ENCODE data around the gene PLXNA4. TPM values are rescaled to one million over a fixed set of nuclear protein-coding genes. Genes with fewer than 3 reads are reported as not detected.
"Not testable (repeated sequence)": the region's sequence is repeated elsewhere in the genome, so short reads cannot be mapped to it uniquely, and the experiment has no call there.

PLXNA4 gene
- total RNA-seq, 1 experiment from 2014 or later = 0.11 TPM

GRCh38 chr7:132179681-132180080, 396.6 kb downstream of the PLXNA4 start:
- Histone ChIP-seq H3K4me3 (ENCODE audit: low read depth, low read length, poor library complexity, severe bottlenecking) (no peak overlapping the region), H3K27ac (ENCODE audit: low read depth, low read length, poor library complexity, severe bottlenecking) (no peak overlapping the region), H3K4me1 (ENCODE audit: insufficient read depth, low read length, poor library complexity, severe bottlenecking) (no peaks in the 10 kb centered on the region), H3K27me3 (replicated peaks; ENCODE audit: insufficient read depth, low read depth, low read length, poor library complexity) (no peaks in the 10 kb centered on the region), H3K36me3 (ENCODE audit: insufficient read depth, low read length, poor library complexity, severe bottlenecking) (no peaks in the 10 kb centered on the region), H3K9me3 (ENCODE audit: low read depth, low read length, poor library complexity, severe bottlenecking) (no peaks in the 10 kb centered on the region)
- no peak for DNase-seq (ENCODE audit: low spot score)
- BruUV-seq (replicated peaks) = no TSS peak
- TF ChIP-seq, protein P1, sequence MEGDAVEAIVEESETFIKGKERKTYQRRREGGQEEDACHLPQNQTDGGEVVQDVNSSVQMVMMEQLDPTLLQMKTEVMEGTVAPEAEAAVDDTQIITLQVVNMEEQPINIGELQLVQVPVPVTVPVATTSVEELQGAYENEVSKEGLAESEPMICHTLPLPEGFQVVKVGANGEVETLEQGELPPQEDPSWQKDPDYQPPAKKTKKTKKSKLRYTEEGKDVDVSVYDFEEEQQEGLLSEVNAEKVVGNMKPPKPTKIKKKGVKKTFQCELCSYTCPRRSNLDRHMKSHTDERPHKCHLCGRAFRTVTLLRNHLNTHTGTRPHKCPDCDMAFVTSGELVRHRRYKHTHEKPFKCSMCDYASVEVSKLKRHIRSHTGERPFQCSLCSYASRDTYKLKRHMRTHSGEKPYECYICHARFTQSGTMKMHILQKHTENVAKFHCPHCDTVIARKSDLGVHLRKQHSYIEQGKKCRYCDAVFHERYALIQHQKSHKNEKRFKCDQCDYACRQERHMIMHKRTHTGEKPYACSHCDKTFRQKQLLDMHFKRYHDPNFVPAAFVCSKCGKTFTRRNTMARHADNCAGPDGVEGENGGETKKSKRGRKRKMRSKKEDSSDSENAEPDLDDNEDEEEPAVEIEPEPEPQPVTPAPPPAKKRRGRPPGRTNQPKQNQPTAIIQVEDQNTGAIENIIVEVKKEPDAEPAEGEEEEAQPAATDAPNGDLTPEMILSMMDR (conservative IDR thresholded peaks at IDR 0.05; ENCODE audit: low read depth, low read length) = no peak
- TF ChIP-seq EZH2 (IDR thresholded peaks at IDR 0.05; ENCODE audit: borderline replicate concordance, low read depth, low read length, poor library complexity, severe bottlenecking) = no peak
- intact Hi-C loops (cut with micrococcal nuclease; ENCODE audit: unreplicated experiment) = no loop called here
- ChIA-PET POLR2A (ENCODE audit: low non-redundant PET) (no interaction called here), CTCF (no interaction called here)

DNA sequence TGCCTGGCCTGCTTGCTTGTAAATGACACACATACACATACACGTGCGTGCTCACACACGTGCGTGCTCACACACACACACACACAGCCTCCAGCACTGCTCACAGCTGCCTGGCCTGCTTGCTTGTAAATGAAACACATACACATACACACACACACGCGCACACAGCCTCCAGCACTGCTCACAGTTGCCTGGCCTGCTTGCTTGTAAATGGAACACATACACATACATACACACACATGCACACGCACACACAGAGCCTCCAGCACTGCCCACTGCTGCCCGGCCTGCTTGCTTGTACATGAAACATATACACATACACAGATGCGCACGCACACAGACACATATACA, 397.2 kb downstream of the PLXNA4 start:
- intact Hi-C loops (cut with micrococcal nuclease; ENCODE audit: unreplicated experiment) = no loop called here
- POLR2A ChIA-PET (ENCODE audit: low non-redundant PET) = no interaction called here
- no TSS peak for BruUV-seq (replicated peaks)

GRCh38 chr7:132178402-132179079, 397.7 kb downstream of the PLXNA4 start:
- POLR2A ChIA-PET (ENCODE audit: low non-redundant PET); H3K36me3 ChIP-seq (ENCODE audit: insufficient read depth, low read length, poor library complexity, severe bottlenecking); BruUV-seq (replicated peaks); H3K27ac ChIP-seq (ENCODE audit: low read depth, low read length, poor library complexity, severe bottlenecking); H3K4me1 ChIP-seq (ENCODE audit: insufficient read depth, low read length, poor library complexity, severe bottlenecking); H3K9me3 ChIP-seq (ENCODE audit: low read depth, low read length, poor library complexity, severe bottlenecking); CTCF ChIA-PET; DNase-seq (ENCODE audit: low spot score); H3K4me3 ChIP-seq (ENCODE audit: low read depth, low read length, poor library complexity, severe bottlenecking); intact Hi-C loops (cut with micrococcal nuclease; ENCODE audit: unreplicated experiment); H3K27me3 ChIP-seq (replicated peaks; ENCODE audit: insufficient read depth, low read depth, low read length, poor library complexity): not testable (repeated sequence)

More for the DNA sequence above, 397.2 kb downstream of the PLXNA4 start:
- Histone ChIP-seq H3K4me3 (ENCODE audit: low read depth, low read length, poor library complexity, severe bottlenecking) (no peak overlapping the region), H3K27me3 (replicated peaks; ENCODE audit: insufficient read depth, low read depth, low read length, poor library complexity) (no peaks in the 10 kb centered on the region), H3K9me3 (ENCODE audit: low read depth, low read length, poor library complexity, severe bottlenecking) (no peaks in the 10 kb centered on the region), H3K36me3 (ENCODE audit: insufficient read depth, low read length, poor library complexity, severe bottlenecking) (no peaks in the 10 kb centered on the region), H3K4me1 (ENCODE audit: insufficient read depth, low read length, poor library complexity, severe bottlenecking) (no peaks in the 10 kb centered on the region), H3K27ac (ENCODE audit: low read depth, low read length, poor library complexity, severe bottlenecking) (no peak overlapping the region)
- CTCF ChIA-PET = no interaction called here
- TF ChIP-seq, protein P1 (conservative IDR thresholded peaks at IDR 0.05; ENCODE audit: low read depth, low read length) = no peak
- TF ChIP-seq EZH2 (IDR thresholded peaks at IDR 0.05; ENCODE audit: borderline replicate concordance, low read depth, low read length, poor library complexity, severe bottlenecking) = no peak
- no peak for DNase-seq (ENCODE audit: low spot score)

- Histone ChIP-seq H3K4me1 (ENCODE audit: insufficient read depth, low read length, poor library complexity, severe bottlenecking) (no peaks in the 10 kb centered on the region), H3K4me3 (ENCODE audit: low read depth, low read length, poor library complexity, severe bottlenecking) (no peak overlapping the region), H3K36me3 (ENCODE audit: insufficient read depth, low read length, poor library complexity, severe bottlenecking) (no peaks in the 10 kb centered on the region), H3K9me3 (ENCODE audit: low read depth, low read length, poor library complexity, severe bottlenecking) (no peaks in the 10 kb centered on the region), H3K27me3 (replicated peaks; ENCODE audit: insufficient read depth, low read depth, low read length, poor library complexity) (no peaks in the 10 kb centered on the region), H3K27ac (ENCODE audit: low read depth, low read length, poor library complexity, severe bottlenecking) (no peak overlapping the region)
- POLR2A ChIA-PET (ENCODE audit: low non-redundant PET) = no interaction called here
- intact Hi-C loops (cut with micrococcal nuclease; ENCODE audit: unreplicated experiment) = no loop called here
- TF ChIP-seq EZH2 (IDR thresholded peaks at IDR 0.05; ENCODE audit: borderline replicate concordance, low read depth, low read length, poor library complexity, severe bottlenecking) = no peak
- TF ChIP-seq, protein P1 (conservative IDR thresholded peaks at IDR 0.05; ENCODE audit: low read depth, low read length) = no peak
- no TSS peak for BruUV-seq (replicated peaks)
- CTCF ChIA-PET = no interaction called here
- no peak for DNase-seq (ENCODE audit: low spot score)
Measured at GRCh38 chr7:132177708-132178401, 398.4 kb downstream of the PLXNA4 start.

Data from A673 (cell line).